ENCODE results near the gene DLGAP5.

DLGAP5 gene

GRCh38 chr14:55191203-55192053 is at the start of gene DLGAP5:
TSS of gene DLGAP5 (minus strand) at chr14:55191585. CDS start at chr14:55189179, 2,406 bp downstream.
- DNase-seq (ENCODE audit: low read depth, low spot score): peak; percentile 99

- DNase-seq (ENCODE audit: low read depth, low spot score): peak; percentile 73
These were observed 49.3 kb upstream of the DLGAP5 start for GRCh38 chr14:55240526-55241178.

- DNase-seq (ENCODE audit: low read depth, low spot score): no peak
These were observed 47.9 kb upstream of the DLGAP5 start for GRCh38 chr14:55239320-55239719.

GRCh38 chr14:55238019-55238680 is 46.8 kb upstream of the DLGAP5 start:
- DNase-seq (ENCODE audit: low read depth, low spot score): no peak

- no peak for DNase-seq (ENCODE audit: low read depth, low spot score)
These were observed 42.2 kb upstream of the DLGAP5 start for GRCh38 chr14:55233591-55233990.

GRCh38 chr14:55228261-55228660 is 36.9 kb upstream of the DLGAP5 start:
- DNase-seq (ENCODE audit: low read depth, low spot score): no peak

GRCh38 chr14:55223364-55223763 is 32.0 kb upstream of the DLGAP5 start:
- DNase-seq (ENCODE audit: low read depth, low spot score): no peak

GRCh38 chr14:55221968-55222367 is 30.6 kb upstream of the DLGAP5 start:
- DNase-seq (ENCODE audit: low read depth, low spot score): no peak

- DNase-seq (ENCODE audit: low read depth, low spot score): no peak
These were observed 29.8 kb upstream of the DLGAP5 start for GRCh38 chr14:55221186-55221585.

GRCh38 chr14:55220230-55220629 is 28.8 kb upstream of the DLGAP5 start:
- no peak for DNase-seq (ENCODE audit: low read depth, low spot score)

GRCh38 chr14:55212634-55213033 is 21.2 kb upstream of the DLGAP5 start:
- DNase-seq (ENCODE audit: low read depth, low spot score): no peak

- DNase-seq (ENCODE audit: low read depth, low spot score): no peak
These were observed 16.4 kb upstream of the DLGAP5 start for GRCh38 chr14:55207832-55208231.

- DNase-seq (ENCODE audit: low read depth, low spot score): no peak
These were observed 14.8 kb upstream of the DLGAP5 start for GRCh38 chr14:55206175-55206693.

GRCh38 chr14:55201219-55202101 is 10.1 kb upstream of the DLGAP5 start:
- peak; percentile 31 for DNase-seq (ENCODE audit: low read depth, low spot score)

- DNase-seq (ENCODE audit: low read depth, low spot score): no peak
These were observed 9.3 kb upstream of the DLGAP5 start for GRCh38 chr14:55200651-55201050.

- DNase-seq (ENCODE audit: low read depth, low spot score): no peak
These were observed 7.4 kb upstream of the DLGAP5 start for GRCh38 chr14:55198749-55199148.

GRCh38 chr14:55194656-55195355 is 3.4 kb upstream of the DLGAP5 start:
- no peak for DNase-seq (ENCODE audit: low read depth, low spot score)

- no peak for DNase-seq (ENCODE audit: low read depth, low spot score)
These were observed 753 bp upstream of the DLGAP5 start for GRCh38 chr14:55192054-55192621.

GRCh38 chr14:55190906-55191202 is 531 bp downstream of the DLGAP5 start:
- DNase-seq (ENCODE audit: low read depth, low spot score): no peak

GRCh38 chr14:55188686-55189295 is 2.6 kb downstream of the DLGAP5 start:
- DNase-seq (ENCODE audit: low read depth, low spot score): no peak
